ENCODE measurements around the gene CEP19. TPM values are rescaled to one million over a fixed set of nuclear protein-coding genes. Genes with fewer than 3 reads are reported as not detected.
A peak's percentile ranks its signal among the peaks of the same experiment; 100 is the strongest.

Gene CEP19
- total RNA-seq, 1 donor from 2014 or later: 2.2 TPM

DNA sequence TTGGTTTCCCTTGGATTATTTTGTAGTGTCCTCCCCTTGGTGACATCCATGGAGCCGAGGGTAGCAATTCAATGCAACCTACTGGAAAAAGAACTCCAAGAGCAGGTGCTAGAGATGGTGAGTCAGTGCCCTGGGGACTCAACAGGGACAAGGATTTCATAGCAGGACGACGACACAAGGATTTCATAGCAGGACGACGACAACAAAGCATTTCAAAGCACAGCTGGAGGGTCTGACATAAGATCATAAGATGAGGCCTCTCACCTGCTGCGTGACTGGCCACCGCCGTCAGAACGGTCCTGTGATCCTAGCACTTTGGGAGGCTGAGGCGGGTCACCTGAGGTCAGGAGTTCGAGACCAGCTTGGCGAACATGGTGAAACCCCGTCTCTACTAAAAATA, 50.0 kb downstream of the CEP19 start:
- peaks cover 47% of the 10 kb centered on the region for H3K36me3 ChIP-seq
- intact Hi-C loops (cut with DNase I): no loop called here
- H3K9me3 ChIP-seq: no peaks in the 10 kb centered on the region
- no peak for DNase-seq
- TF ChIP-seq, protein P1, sequence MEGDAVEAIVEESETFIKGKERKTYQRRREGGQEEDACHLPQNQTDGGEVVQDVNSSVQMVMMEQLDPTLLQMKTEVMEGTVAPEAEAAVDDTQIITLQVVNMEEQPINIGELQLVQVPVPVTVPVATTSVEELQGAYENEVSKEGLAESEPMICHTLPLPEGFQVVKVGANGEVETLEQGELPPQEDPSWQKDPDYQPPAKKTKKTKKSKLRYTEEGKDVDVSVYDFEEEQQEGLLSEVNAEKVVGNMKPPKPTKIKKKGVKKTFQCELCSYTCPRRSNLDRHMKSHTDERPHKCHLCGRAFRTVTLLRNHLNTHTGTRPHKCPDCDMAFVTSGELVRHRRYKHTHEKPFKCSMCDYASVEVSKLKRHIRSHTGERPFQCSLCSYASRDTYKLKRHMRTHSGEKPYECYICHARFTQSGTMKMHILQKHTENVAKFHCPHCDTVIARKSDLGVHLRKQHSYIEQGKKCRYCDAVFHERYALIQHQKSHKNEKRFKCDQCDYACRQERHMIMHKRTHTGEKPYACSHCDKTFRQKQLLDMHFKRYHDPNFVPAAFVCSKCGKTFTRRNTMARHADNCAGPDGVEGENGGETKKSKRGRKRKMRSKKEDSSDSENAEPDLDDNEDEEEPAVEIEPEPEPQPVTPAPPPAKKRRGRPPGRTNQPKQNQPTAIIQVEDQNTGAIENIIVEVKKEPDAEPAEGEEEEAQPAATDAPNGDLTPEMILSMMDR (IDR thresholded peaks at IDR 0.05): no peak
- no peaks in the 10 kb centered on the region for H3K4me1 ChIP-seq
- H3K4me3 ChIP-seq: no peak overlapping the region
- no peaks in the 10 kb centered on the region for H3K27me3 ChIP-seq (ENCODE audit: low read depth)
- ATAC-seq: no peak
- H3K27ac ChIP-seq: no peak overlapping the region

DNA sequence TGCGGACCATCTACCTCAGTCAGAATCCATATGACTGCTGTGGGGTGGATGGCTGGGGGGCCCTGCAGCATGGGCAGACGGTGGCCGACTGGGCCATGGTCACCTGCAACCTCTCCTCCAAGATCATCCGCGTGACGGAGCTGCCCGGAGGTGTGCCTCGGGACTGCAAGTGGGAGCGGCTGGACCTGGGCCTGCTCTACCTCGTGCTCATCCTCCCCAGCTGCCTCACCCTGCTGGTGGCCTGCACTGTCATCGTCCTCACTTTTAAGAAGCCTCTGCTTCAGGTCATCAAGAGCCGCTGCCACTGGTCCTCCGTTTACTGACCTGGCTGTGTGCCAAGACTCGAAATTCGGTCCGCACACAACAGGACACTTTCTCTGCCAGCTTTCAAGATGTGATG, 50.6 kb downstream of the CEP19 start:
- no peaks in the 10 kb centered on the region for H3K4me1 ChIP-seq
- no peak overlapping the region for H3K27ac ChIP-seq
- H3K36me3 ChIP-seq: peaks cover 53% of the 10 kb centered on the region
- no peaks in the 10 kb centered on the region for H3K9me3 ChIP-seq
- intact Hi-C loops (cut with DNase I): no loop called here
- no peaks in the 10 kb centered on the region for H3K27me3 ChIP-seq (ENCODE audit: low read depth)
- H3K4me3 ChIP-seq: no peak overlapping the region
- DNase-seq: no peak
- ATAC-seq: no peak
- TF ChIP-seq, protein P1 (IDR thresholded peaks at IDR 0.05): no peak

GRCh38 chr3:196660381-196661166, 51.5 kb downstream of the CEP19 start:
- Histone ChIP-seq H3K4me1 (no peaks in the 10 kb centered on the region), H3K36me3 (peaks cover 61% of the 10 kb centered on the region), H3K27me3 (ENCODE audit: low read depth) (no peaks in the 10 kb centered on the region), H3K27ac (no peak overlapping the region), H3K9me3 (no peaks in the 10 kb centered on the region), H3K4me3 (no peak overlapping the region)
- peak; percentile 15 to 28 for ATAC-seq
- TF ChIP-seq, protein P1 (IDR thresholded peaks at IDR 0.05): no peak
- intact Hi-C loops (cut with DNase I): no loop called here
- DNase-seq: no peak

DNA sequence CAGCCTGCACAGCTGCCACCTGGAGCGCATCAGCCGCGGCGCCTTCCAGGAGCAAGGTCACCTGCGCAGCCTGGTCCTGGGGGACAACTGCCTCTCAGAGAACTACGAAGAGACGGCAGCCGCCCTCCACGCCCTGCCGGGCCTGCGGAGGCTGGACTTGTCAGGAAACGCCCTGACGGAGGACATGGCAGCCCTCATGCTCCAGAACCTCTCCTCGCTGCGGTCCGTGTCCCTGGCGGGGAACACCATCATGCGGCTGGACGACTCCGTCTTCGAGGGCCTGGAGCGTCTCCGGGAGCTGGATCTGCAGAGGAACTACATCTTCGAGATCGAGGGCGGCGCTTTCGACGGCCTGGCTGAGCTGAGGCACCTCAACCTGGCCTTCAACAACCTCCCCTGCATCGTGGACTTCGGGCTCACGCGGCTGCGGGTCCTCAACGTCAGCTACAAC, 52.1 kb downstream of the CEP19 start:
- H3K4me3 ChIP-seq: no peak overlapping the region
- DNase-seq: no peak
- no peaks in the 10 kb centered on the region for H3K4me1 ChIP-seq
- ATAC-seq: no peak
- no peak overlapping the region for H3K27ac ChIP-seq
- no peaks in the 10 kb centered on the region for H3K27me3 ChIP-seq (ENCODE audit: low read depth)
- TF ChIP-seq, protein P1 (IDR thresholded peaks at IDR 0.05): no peak
- intact Hi-C loops (cut with DNase I): no loop called here
- no peaks in the 10 kb centered on the region for H3K9me3 ChIP-seq
- H3K36me3 ChIP-seq: peaks cover 68% of the 10 kb centered on the region

Other genes with a start within 250 kb of the CEP19 start
- 24.3 TPM for gene RNF168, start 208.5 kb downstream of the CEP19 start, total RNA-seq
- not detected for gene SMCO1, start 196.9 kb downstream of the CEP19 start, total RNA-seq
- gene WDR53, start 143.7 kb downstream of the CEP19 start, total RNA-seq: 9.5 TPM
- gene FBXO45, start 143.6 kb downstream of the CEP19 start, total RNA-seq: 7.3 TPM
- gene NRROS, start 72.6 kb downstream of the CEP19 start, total RNA-seq: 20.7 TPM
- gene PIGX, start 127 bp upstream of the CEP19 start, total RNA-seq: 14.1 TPM
- gene PAK2, start 27.6 kb upstream of the CEP19 start, total RNA-seq: 80.7 TPM
- gene SENP5, start 155.7 kb upstream of the CEP19 start, total RNA-seq: 29.7 TPM
- 55.1 TPM for gene NCBP2, start 230.3 kb upstream of the CEP19 start, total RNA-seq

All from lower lobe of right lung (tissue), 2 donors.